ENCODE results near the gene PLA2G12B.

GRCh38 chr10:72885953-72886352, 68.7 kb downstream of the PLA2G12B start:
- TF ChIP-seq CTCF (IDR thresholded peaks at IDR 0.05) = no peak
- no peak for TF ChIP-seq EP300 (IDR thresholded peaks at IDR 0.05)
- no peak for TF ChIP-seq POLR2A (IDR thresholded peaks at IDR 0.05)
